Measurements from ENCODE around the gene FMNL1. TPM values are rescaled to one million over a fixed set of nuclear protein-coding genes. Genes with fewer than 3 reads are reported as not detected.

Gene FMNL1
- total RNA-seq, 1 donor from 2014 or later: 3.3 TPM

GRCh38 chr17:45227101-45227925 lies 5.6 kb downstream of the FMNL1 start:
- Mint-ChIP-seq H3K36me3 (ENCODE audit: insufficient read depth) (no peaks in the 10 kb centered on the region), H3K4me1 (ENCODE audit: low read depth) (no peaks in the 10 kb centered on the region), H3K4me3 (ENCODE audit: low read depth) (no peak overlapping the region), H3K9me3 (ENCODE audit: low read depth) (no peaks in the 10 kb centered on the region), H3K27ac (no peak overlapping the region), H3K27me3 (peaks cover 65% of the 10 kb centered on the region)
- TF ChIP-seq CTCF (IDR thresholded peaks at IDR 0.05; ENCODE audit: unreplicated experiment): no peak
- no peak for DNase-seq (ENCODE audit: low spot score, unreplicated experiment)

GRCh38 chr17:45227926-45228762 lies 6.5 kb downstream of the FMNL1 start:
- no peak for DNase-seq (ENCODE audit: low spot score, unreplicated experiment)
- H3K27me3 Mint-ChIP-seq: peaks cover 63% of the 10 kb centered on the region
- no peaks in the 10 kb centered on the region for H3K4me1 Mint-ChIP-seq (ENCODE audit: low read depth)

GRCh38 chr17:45228763-45229539 lies 7.3 kb downstream of the FMNL1 start:
- peaks cover 60% of the 10 kb centered on the region for H3K27me3 Mint-ChIP-seq
- no peaks in the 10 kb centered on the region for H3K4me1 Mint-ChIP-seq (ENCODE audit: low read depth)

More at GRCh38 chr17:45227926-45228762, 6.5 kb downstream of the FMNL1 start:
- no peak for TF ChIP-seq CTCF (IDR thresholded peaks at IDR 0.05; ENCODE audit: unreplicated experiment)
- Mint-ChIP-seq H3K36me3 (ENCODE audit: insufficient read depth) (no peaks in the 10 kb centered on the region), H3K27ac (no peak overlapping the region), H3K9me3 (ENCODE audit: low read depth) (no peaks in the 10 kb centered on the region), H3K4me3 (ENCODE audit: low read depth) (no peak overlapping the region)

GRCh38 chr17:45229681-45230409 lies 8.2 kb downstream of the FMNL1 start:
- DNase-seq (ENCODE audit: low spot score, unreplicated experiment): no peak

More at GRCh38 chr17:45228763-45229539, 7.3 kb downstream of the FMNL1 start:
- DNase-seq (ENCODE audit: low spot score, unreplicated experiment): no peak
- no peak overlapping the region for H3K4me3 Mint-ChIP-seq (ENCODE audit: low read depth)
- H3K9me3 Mint-ChIP-seq (ENCODE audit: low read depth): no peaks in the 10 kb centered on the region
- H3K27ac Mint-ChIP-seq: no peak overlapping the region
- no peaks in the 10 kb centered on the region for H3K36me3 Mint-ChIP-seq (ENCODE audit: insufficient read depth)
- TF ChIP-seq CTCF (IDR thresholded peaks at IDR 0.05; ENCODE audit: unreplicated experiment): no peak

More at GRCh38 chr17:45229681-45230409, 8.2 kb downstream of the FMNL1 start:
- H3K36me3 Mint-ChIP-seq (ENCODE audit: insufficient read depth): no peaks in the 10 kb centered on the region
- H3K9me3 Mint-ChIP-seq (ENCODE audit: low read depth): no peaks in the 10 kb centered on the region
- H3K4me1 Mint-ChIP-seq (ENCODE audit: low read depth): no peaks in the 10 kb centered on the region
- no peak overlapping the region for H3K27ac Mint-ChIP-seq
- H3K4me3 Mint-ChIP-seq (ENCODE audit: low read depth): no peak overlapping the region
- H3K27me3 Mint-ChIP-seq: peaks cover 55% of the 10 kb centered on the region
- no peak for TF ChIP-seq CTCF (IDR thresholded peaks at IDR 0.05; ENCODE audit: unreplicated experiment)

All from progenitor cell of endocrine pancreas (in vitro differentiated cells).